Measurements from ENCODE around the gene CPAMD8. TPM values are rescaled to one million over a fixed set of nuclear protein-coding genes. Genes with fewer than 3 reads are reported as not detected.
"Not testable (repeated sequence)": the region's sequence is repeated elsewhere in the genome, so short reads cannot be mapped to it uniquely, and the experiment has no call there.

The CPAMD8 gene
- total RNA-seq, 1 experiment from 2014 or later: 3.9 TPM

- H3K4me3 ChIP-seq (ENCODE audit: low read length): no peak overlapping the region
- ChIA-PET POLR2A (ENCODE audit: unreplicated experiment) (no interaction called here), CTCF (no interaction called here)
- H3K27ac ChIP-seq (ENCODE audit: low read length): no peak overlapping the region
- H3K4me2 ChIP-seq (ENCODE audit: low read length): no peak overlapping the region
- no peak for DNase-seq
- H3K79me2 ChIP-seq (ENCODE audit: low read length): no peaks in the 10 kb centered on the region
- no peaks in the 10 kb centered on the region for H4K20me1 ChIP-seq (ENCODE audit: low read length)
- no peak for ATAC-seq
- H3K27me3 ChIP-seq (ENCODE audit: low read length): no peaks in the 10 kb centered on the region
- H3K9me2 ChIP-seq (replicated peaks; ENCODE audit: low read length): no peaks in the 10 kb centered on the region
- H2AFZ ChIP-seq (ENCODE audit: low read length): no peak overlapping the region
- H3K4me1 ChIP-seq (ENCODE audit: insufficient read depth, low read length): no peaks in the 10 kb centered on the region
- H3K9ac ChIP-seq (ENCODE audit: low read length): no peak overlapping the region
- no peaks in the 10 kb centered on the region for H3F3A ChIP-seq (ENCODE audit: low read length, unreplicated experiment)
- intact Hi-C loops (cut with micrococcal nuclease): no loop called here
- TF ChIP-seq CTCF (conservative IDR thresholded peaks at IDR 0.05; ENCODE audit: low read depth, low read length) (no peak), EZH2phosphoT487 (IDR thresholded peaks at IDR 0.05; ENCODE audit: borderline replicate concordance, low read length) (no peak), EZH2 (IDR thresholded peaks at IDR 0.05; ENCODE audit: low read length, unreplicated experiment) (no peak)
- no TSS peak for BruUV-seq (replicated peaks)
- H3K36me3 ChIP-seq (ENCODE audit: low read depth, low read length): no peaks in the 10 kb centered on the region
- no peaks in the 10 kb centered on the region for H3K9me3 ChIP-seq (ENCODE audit: low read length)
Observed at GRCh38 chr19:16998635-16999194, 27.9 kb downstream of the CPAMD8 start.

GRCh38 chr19:16996838-16997490 lies 29.6 kb downstream of the CPAMD8 start:
- not testable (repeated sequence) for ATAC-seq; H4K20me1 ChIP-seq (ENCODE audit: low read length)

GRCh38 chr19:16988661-16989060 lies 37.9 kb downstream of the CPAMD8 start:
- Histone ChIP-seq H3K79me2 (ENCODE audit: low read length) (no peaks in the 10 kb centered on the region), H3K9me3 (ENCODE audit: low read length) (no peaks in the 10 kb centered on the region), H3K27ac (ENCODE audit: low read length) (no peak overlapping the region), H3F3A (ENCODE audit: low read length, unreplicated experiment) (no peaks in the 10 kb centered on the region), H2AFZ (ENCODE audit: low read length) (no peak overlapping the region), H3K27me3 (ENCODE audit: low read length) (no peaks in the 10 kb centered on the region), H3K4me3 (ENCODE audit: low read length) (no peak overlapping the region), H3K4me1 (ENCODE audit: insufficient read depth, low read length) (no peaks in the 10 kb centered on the region), H4K20me1 (ENCODE audit: low read length) (no peaks in the 10 kb centered on the region), H3K9me2 (replicated peaks; ENCODE audit: low read length) (no peaks in the 10 kb centered on the region), H3K9ac (ENCODE audit: low read length) (no peak overlapping the region), H3K4me2 (ENCODE audit: low read length) (no peak overlapping the region), H3K36me3 (ENCODE audit: low read depth, low read length) (no peaks in the 10 kb centered on the region)
- TF ChIP-seq CTCF (conservative IDR thresholded peaks at IDR 0.05; ENCODE audit: low read depth, low read length): no peak
- no peak for TF ChIP-seq EZH2phosphoT487 (IDR thresholded peaks at IDR 0.05; ENCODE audit: borderline replicate concordance, low read length)
- TF ChIP-seq EZH2 (IDR thresholded peaks at IDR 0.05; ENCODE audit: low read length, unreplicated experiment): no peak
- ATAC-seq (no peak), DNase-seq (no peak)
- no TSS peak for BruUV-seq (replicated peaks)
- ChIA-PET CTCF (no interaction called here), POLR2A (ENCODE audit: unreplicated experiment) (no interaction called here)
- intact Hi-C loops (cut with micrococcal nuclease): no loop called here

More at GRCh38 chr19:16996838-16997490, 29.6 kb downstream of the CPAMD8 start:
- H3K36me3 ChIP-seq (ENCODE audit: low read depth, low read length); CTCF ChIA-PET; DNase-seq; H3K9me3 ChIP-seq (ENCODE audit: low read length); intact Hi-C loops (cut with micrococcal nuclease); H3F3A ChIP-seq (ENCODE audit: low read length, unreplicated experiment); H3K27ac ChIP-seq (ENCODE audit: low read length); H3K9me2 ChIP-seq (replicated peaks; ENCODE audit: low read length); H2AFZ ChIP-seq (ENCODE audit: low read length); H3K4me2 ChIP-seq (ENCODE audit: low read length); H3K4me3 ChIP-seq (ENCODE audit: low read length); POLR2A ChIA-PET (ENCODE audit: unreplicated experiment); BruUV-seq (replicated peaks); H3K27me3 ChIP-seq (ENCODE audit: low read length); H3K4me1 ChIP-seq (ENCODE audit: insufficient read depth, low read length); H3K9ac ChIP-seq (ENCODE audit: low read length); H3K79me2 ChIP-seq (ENCODE audit: low read length): not testable (repeated sequence)

Data from PC-3 (cell line).